Sigmoid colon (tissue), 4 donors: ENCODE measurements around the gene PITX1.

Source experiments
- CTCF ChIP-seq, 4 experiments: fragments of 450-650 bp in 3 of 4; fragments of 200-600 bp in 1 of 4; IDR thresholded peaks; one replicate each; pipeline ENCODE4 v1.5.1; 2016 to 2019; ENCODE audit warnings: antibody characterized with exemption in 4 of 4, mild to moderate bottlenecking in 3 of 4, moderate library complexity in 2 of 4
- EP300 ChIP-seq, 4 donors: sonication (generic); formaldehyde crosslinking; IDR thresholded peaks; one replicate each; pipeline ENCODE4 v1.6.1; 2017; ENCODE audit warnings: antibody characterized with exemption in 4 of 4
- POLR2A ChIP-seq, 2 donors: fragments of 450-650 bp; IDR thresholded peaks; one replicate each; pipeline ENCODE4 v1.6.1; 2016; ENCODE audit warnings: antibody characterized with exemption in 2 of 2, mild to moderate bottlenecking in 2 of 2, moderate library complexity in 2 of 2
- POLR2AphosphoS5 ChIP-seq, 4 donors: sonication (generic); formaldehyde crosslinking; IDR thresholded peaks; one replicate each; pipeline ENCODE4 v1.6.1; 2017; ENCODE audit warnings: antibody characterized with exemption in 4 of 4

GRCh38 chr5:134979416-134979815 lies 54.6 kb downstream of the PITX1 start:
- TF ChIP-seq EP300 (IDR thresholded peaks at IDR 0.05), result no peak
- no peak for TF ChIP-seq CTCF (IDR thresholded peaks at IDR 0.05)
- no peak for TF ChIP-seq POLR2AphosphoS5 (IDR thresholded peaks at IDR 0.05)
- no peak for TF ChIP-seq POLR2A (IDR thresholded peaks at IDR 0.05)
